Measurements from ENCODE around the gene GRP. TPM values are rescaled to one million over a fixed set of nuclear protein-coding genes. Genes with fewer than 3 reads are reported as not detected.

Gene GRP
- total RNA-seq, 1 donor from 2014 or later, result not detected

DNA sequence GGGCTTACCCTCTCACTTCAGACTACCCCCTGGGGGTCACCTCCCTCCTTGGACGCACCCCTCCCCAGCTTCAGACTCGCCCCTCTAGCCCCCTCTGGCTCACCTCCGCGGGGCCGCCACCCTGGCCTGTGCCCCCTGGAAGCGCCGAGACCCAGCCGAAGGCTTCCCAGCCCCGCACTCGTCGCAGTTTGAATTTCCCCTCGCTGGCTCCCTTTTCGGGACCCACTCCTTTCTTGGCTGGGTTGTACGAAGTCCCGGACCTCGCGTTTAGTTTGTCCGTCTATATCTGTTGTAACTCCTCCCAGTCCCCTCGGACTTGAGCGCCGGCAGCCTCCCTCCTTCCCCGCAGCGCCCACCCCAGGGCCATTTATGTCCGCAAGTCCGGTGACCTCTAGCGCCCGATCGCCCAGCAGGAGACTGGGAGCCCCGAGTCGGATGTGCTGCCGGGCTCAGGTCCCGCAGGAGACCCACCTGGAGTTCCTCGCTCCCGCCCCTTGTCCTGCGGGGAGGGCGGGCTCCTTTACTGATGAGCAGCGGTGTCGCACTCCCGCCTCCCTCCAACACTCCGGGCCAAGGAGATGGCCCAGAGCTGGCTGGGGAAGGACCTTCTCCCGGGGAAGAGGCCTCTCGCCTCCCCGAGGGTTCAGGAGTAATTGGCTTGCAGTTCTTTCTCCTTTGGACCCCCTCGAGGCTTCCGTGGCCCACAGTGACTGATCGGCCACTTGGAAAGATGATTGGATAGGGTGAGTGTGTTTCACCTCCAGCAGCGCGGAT is 54.0 kb downstream of the GRP start:
- intact Hi-C loops (cut with DNase I), result no loop called here
- no peak for DNase-seq
- no peak for TF ChIP-seq CTCF (IDR thresholded peaks at IDR 0.05)
- no peak for ATAC-seq
- peaks cover 80% of the 10 kb centered on the region for H3K27me3 ChIP-seq
- no peaks in the 10 kb centered on the region for H3K4me1 ChIP-seq
- no peaks in the 10 kb centered on the region for H3K9me3 ChIP-seq
- no peaks in the 10 kb centered on the region for H3K36me3 ChIP-seq
- no peak overlapping the region for H3K27ac ChIP-seq
- no peak overlapping the region for H3K4me3 ChIP-seq

DNA sequence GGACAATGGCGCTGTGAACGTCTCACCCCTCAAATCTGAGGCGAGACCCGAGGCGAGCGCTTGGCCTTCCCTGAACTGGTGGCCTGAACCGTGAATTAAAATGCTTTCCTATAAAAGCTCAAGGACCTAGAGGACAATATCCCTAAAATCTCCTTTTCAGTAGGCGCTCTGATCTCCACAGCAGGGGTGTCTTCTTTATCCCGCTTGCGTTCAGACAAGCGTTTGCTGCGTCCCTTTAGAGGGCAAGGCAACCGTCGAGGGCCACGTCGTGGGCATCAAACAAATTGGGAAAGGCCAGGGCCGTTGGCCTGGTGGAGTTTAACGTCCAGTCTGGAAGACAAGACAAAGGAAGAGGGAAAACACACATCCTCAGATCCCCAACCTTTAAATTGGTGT is 54.6 kb downstream of the GRP start:
- Histone ChIP-seq H3K27ac (no peak overlapping the region), H3K36me3 (no peaks in the 10 kb centered on the region), H3K27me3 (peaks cover 81% of the 10 kb centered on the region), H3K9me3 (no peaks in the 10 kb centered on the region), H3K4me3 (no peak overlapping the region), H3K4me1 (no peaks in the 10 kb centered on the region)
- intact Hi-C loops (cut with DNase I), result no loop called here
- ATAC-seq (no peak), DNase-seq (no peak)
- TF ChIP-seq CTCF (IDR thresholded peaks at IDR 0.05), result no peak

DNA sequence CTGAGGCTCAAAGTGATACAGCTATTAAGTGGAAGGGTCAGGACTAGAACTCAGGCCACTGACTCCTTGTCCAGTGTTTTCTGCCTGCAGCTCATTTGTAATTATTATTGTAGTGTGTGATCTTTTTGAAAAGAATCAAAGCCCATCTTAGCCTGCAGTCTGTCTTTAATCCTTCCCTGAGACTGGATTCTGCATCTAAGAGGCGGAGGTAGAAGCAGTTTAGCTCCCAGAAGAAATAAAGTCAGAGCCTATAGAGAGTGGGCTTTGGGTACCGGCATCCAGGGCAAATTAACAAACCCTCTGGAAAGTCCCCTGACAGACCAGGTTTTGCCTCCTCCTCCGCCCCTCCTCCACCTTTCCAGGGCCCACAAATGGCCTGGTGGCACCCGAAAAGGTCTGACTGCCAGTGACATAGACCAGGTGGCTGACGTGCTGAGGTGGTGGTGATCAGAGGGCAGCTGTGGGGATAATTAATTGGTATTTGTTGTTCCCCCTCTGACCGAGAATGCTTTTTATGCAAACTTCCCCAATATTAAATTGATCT is 55.5 kb downstream of the GRP start:
- H3K9me3 ChIP-seq, result no peaks in the 10 kb centered on the region
- no peak overlapping the region for H3K27ac ChIP-seq
- TF ChIP-seq CTCF (IDR thresholded peaks at IDR 0.05), result no peak
- ATAC-seq (no peak), DNase-seq (no peak)
- H3K4me1 ChIP-seq, result no peaks in the 10 kb centered on the region
- H3K4me3 ChIP-seq, result no peak overlapping the region
- peaks cover 80% of the 10 kb centered on the region for H3K27me3 ChIP-seq
- intact Hi-C loops (cut with DNase I), result no loop called here
- H3K36me3 ChIP-seq, result no peaks in the 10 kb centered on the region

GRCh38 chr18:59276047-59276446 is 56.1 kb downstream of the GRP start:
- intact Hi-C loops (cut with DNase I), result no loop called here
- no peak for TF ChIP-seq CTCF (IDR thresholded peaks at IDR 0.05)

DNA sequence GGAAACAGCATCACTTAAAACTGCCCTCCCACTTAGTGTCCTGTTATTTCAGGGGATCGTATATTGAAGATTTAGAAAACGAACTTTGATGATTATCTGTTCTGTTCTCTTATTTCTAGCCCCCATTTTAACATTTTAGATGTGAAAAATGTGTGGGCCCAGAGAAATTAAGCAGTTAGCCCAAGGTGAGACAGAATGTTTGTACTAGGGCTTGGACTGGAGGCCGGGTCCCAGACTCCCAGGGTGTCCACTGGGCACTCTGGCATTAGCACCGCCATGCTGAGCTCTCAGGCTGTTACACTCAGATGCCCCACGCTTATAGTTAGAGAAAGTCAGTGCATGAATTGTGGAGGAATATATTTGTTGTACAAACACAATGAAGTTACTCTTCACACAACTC is 58.8 kb downstream of the GRP start:
- intact Hi-C loops (cut with DNase I), result no loop called here
- no peaks in the 10 kb centered on the region for H3K4me1 ChIP-seq
- ATAC-seq (no peak), DNase-seq (no peak)
- no peaks in the 10 kb centered on the region for H3K9me3 ChIP-seq
- no peak for TF ChIP-seq CTCF (IDR thresholded peaks at IDR 0.05)
- no peak overlapping the region for H3K27ac ChIP-seq
- peaks cover 71% of the 10 kb centered on the region for H3K27me3 ChIP-seq
- no peaks in the 10 kb centered on the region for H3K36me3 ChIP-seq
- H3K4me3 ChIP-seq, result no peak overlapping the region

More at GRCh38 chr18:59276047-59276446, 56.1 kb downstream of the GRP start:
- ATAC-seq (no peak), DNase-seq (no peak)
- Histone ChIP-seq H3K27ac (no peak overlapping the region), H3K27me3 (peaks cover 75% of the 10 kb centered on the region), H3K4me1 (no peaks in the 10 kb centered on the region), H3K4me3 (no peak overlapping the region), H3K36me3 (no peaks in the 10 kb centered on the region), H3K9me3 (no peaks in the 10 kb centered on the region)

All from upper lobe of right lung (tissue), 1 donor.